Neuron (in vitro differentiated cells): Measurements from ENCODE around the gene MYL7.
A peak's percentile ranks its signal among the peaks of the same experiment; 100 is the strongest.

ENCODE experiments used
- H2AFZ ChIP-seq: one replicate; pipeline ENCODE4 v1.6.1; 2013; ENCODE audit warnings: low read depth, mild to moderate bottlenecking, inconsistent platforms, low read length, moderate library complexity
- H3K27me3 ChIP-seq: one replicate; pipeline ENCODE4 v1.6.1; 2013; ENCODE audit warnings: low read length; ENCODE audit not compliant: insufficient read depth
- H3K36me3 ChIP-seq: one replicate; pipeline ENCODE4 v1.6.1; 2013; ENCODE audit warnings: low read length; ENCODE audit not compliant: insufficient read depth
- H3K4me1 ChIP-seq: one replicate; pipeline ENCODE4 v1.6.1; 2013; ENCODE audit warnings: low read length; ENCODE audit not compliant: insufficient read depth
- H3K4me3 ChIP-seq: 2 replicates; pipeline ENCODE4 v1.5.1; 2013; ENCODE audit warnings: mild to moderate bottlenecking, low read length, moderate library complexity
- H3K9me3 ChIP-seq: one replicate; pipeline ENCODE4 v1.6.1; 2013; ENCODE audit warnings: low read length

Gene MYL7

GRCh38 chr7:44105832-44106231 lies 35.3 kb downstream of the MYL7 start:
- Histone ChIP-seq H3K36me3 (no peaks in the 10 kb centered on the region), H2AFZ (no peak overlapping the region), H3K27me3 (peaks cover 4% of the 10 kb centered on the region), H3K9me3 (no peaks in the 10 kb centered on the region), H3K4me3 (no peak overlapping the region), H3K4me1 (peaks cover 6% of the 10 kb centered on the region)

GRCh38 chr7:44104860-44105771 lies 36.0 kb downstream of the MYL7 start:
- Histone ChIP-seq H3K36me3 (no peaks in the 10 kb centered on the region), H3K27me3 (peaks cover 4% of the 10 kb centered on the region), H3K4me3 (no peak overlapping the region), H3K9me3 (no peaks in the 10 kb centered on the region), H3K4me1 (peaks cover 10% of the 10 kb centered on the region), H2AFZ (no peak overlapping the region)

- peaks cover 4% of the 10 kb centered on the region for H3K27me3 ChIP-seq
- no peak within 1 kb of the TSS for H2AFZ ChIP-seq
- peaks cover 14% of the 10 kb centered on the region for H3K4me1 ChIP-seq
- H3K36me3 ChIP-seq: no peaks in the 10 kb centered on the region
- H3K4me3 ChIP-seq: peak within 1 kb of the TSS; percentile 21
- no peaks in the 10 kb centered on the region for H3K9me3 ChIP-seq
Measured at GRCh38 chr7:44103923-44104859, 36.9 kb downstream of the MYL7 start, which contains the start of gene AEBP1. Gene AEBP1 (plus strand): TSS chr7:44104345. CDS start chr7:44104666, 321 bp downstream.

- Histone ChIP-seq H2AFZ (no peak overlapping the region), H3K9me3 (no peaks in the 10 kb centered on the region), H3K4me1 (peaks cover 14% of the 10 kb centered on the region), H3K4me3 (peak overlapping the region; percentile 21), H3K27me3 (peaks cover 4% of the 10 kb centered on the region), H3K36me3 (no peaks in the 10 kb centered on the region)
Measured at GRCh38 chr7:44103566-44103922, 37.6 kb downstream of the MYL7 start.

- H3K27me3 ChIP-seq: peaks cover 4% of the 10 kb centered on the region
- no peaks in the 10 kb centered on the region for H3K9me3 ChIP-seq
- no peak overlapping the region for H2AFZ ChIP-seq
- H3K4me1 ChIP-seq: peaks cover 14% of the 10 kb centered on the region
- H3K36me3 ChIP-seq: no peaks in the 10 kb centered on the region
- no peak overlapping the region for H3K4me3 ChIP-seq
Measured at GRCh38 chr7:44102846-44103565, 38.1 kb downstream of the MYL7 start.

- Histone ChIP-seq H3K4me3 (no peak overlapping the region), H3K4me1 (peaks cover 14% of the 10 kb centered on the region), H3K9me3 (no peaks in the 10 kb centered on the region), H2AFZ (no peak overlapping the region), H3K27me3 (peaks cover 4% of the 10 kb centered on the region), H3K36me3 (no peaks in the 10 kb centered on the region)
Measured at GRCh38 chr7:44101966-44102845, 38.9 kb downstream of the MYL7 start.

GRCh38 chr7:44101303-44101965 lies 39.7 kb downstream of the MYL7 start:
- Histone ChIP-seq H3K36me3 (no peaks in the 10 kb centered on the region), H3K9me3 (no peaks in the 10 kb centered on the region), H3K4me3 (no peak overlapping the region), H3K4me1 (peaks cover 14% of the 10 kb centered on the region), H2AFZ (no peak overlapping the region), H3K27me3 (peaks cover 4% of the 10 kb centered on the region)

GRCh38 chr7:44100458-44101302 lies 40.5 kb downstream of the MYL7 start:
- no peaks in the 10 kb centered on the region for H3K36me3 ChIP-seq
- H3K27me3 ChIP-seq: peaks cover 4% of the 10 kb centered on the region
- H3K9me3 ChIP-seq: no peaks in the 10 kb centered on the region
- no peak overlapping the region for H2AFZ ChIP-seq
- peaks cover 14% of the 10 kb centered on the region for H3K4me1 ChIP-seq
- H3K4me3 ChIP-seq: no peak overlapping the region

- Histone ChIP-seq H2AFZ (no peak overlapping the region), H3K36me3 (no peaks in the 10 kb centered on the region), H3K4me3 (no peak overlapping the region), H3K9me3 (no peaks in the 10 kb centered on the region), H3K27me3 (peaks cover 4% of the 10 kb centered on the region), H3K4me1 (peaks cover 9% of the 10 kb centered on the region)
Measured at GRCh38 chr7:44099669-44100068, 41.5 kb downstream of the MYL7 start.

GRCh38 chr7:44098092-44099068 lies 42.8 kb downstream of the MYL7 start:
- no peak overlapping the region for H2AFZ ChIP-seq
- no peak overlapping the region for H3K4me3 ChIP-seq
- H3K36me3 ChIP-seq: no peaks in the 10 kb centered on the region
- H3K9me3 ChIP-seq: no peaks in the 10 kb centered on the region
- H3K4me1 ChIP-seq: peaks cover 9% of the 10 kb centered on the region
- peaks cover 4% of the 10 kb centered on the region for H3K27me3 ChIP-seq
